MM.1S (cell line): ENCODE data around the gene IGFBP2.

ENCODE experiments used
- DNase-seq: peaks from one replicate; pipeline ENCODE4 v3.0.0-alpha.2; 2015
- H2AFZ ChIP-seq: fragments of 300-600 bp; sonication (generic); 2 replicates; pipeline ENCODE4 v1.6.0; 2016; ENCODE audit warnings: antibody characterized with exemption, low read length
- H3F3A ChIP-seq: fragments of 300-600 bp; sonication (generic); 2 replicates; pipeline ENCODE4 v1.6.1; 2016; ENCODE audit warnings: mild to moderate bottlenecking, antibody characterized with exemption, low read length, moderate library complexity, mixed read lengths; ENCODE audit not compliant: insufficient read depth
- H3K27ac ChIP-seq: fragments of 300-600 bp; sonication (generic); 2 replicates; pipeline ENCODE4 v1.5.1; 2016; ENCODE audit warnings: mild to moderate bottlenecking, low read length
- H3K27me3 ChIP-seq: fragments of 300-600 bp; sonication (generic); replicated peaks from 2 replicates; pipeline ENCODE4 v1.6.0; 2016; ENCODE audit warnings: low read length; ENCODE audit not compliant: insufficient read depth
- H3K36me3 ChIP-seq: fragments of 300-600 bp; sonication (generic); replicated peaks from 2 replicates; pipeline ENCODE4 v1.6.1; 2016; ENCODE audit warnings: mild to moderate bottlenecking, low read length, mixed read lengths; ENCODE audit not compliant: insufficient read depth
- H3K4me1 ChIP-seq: fragments of 300-600 bp; sonication (generic); 2 replicates; pipeline ENCODE4 v1.6.1; 2016; ENCODE audit warnings: low read length, mixed read lengths
- H3K4me2 ChIP-seq: fragments of 300-600 bp; sonication (generic); 2 replicates; pipeline ENCODE4 v1.6.0; 2016; ENCODE audit warnings: low read depth, low read length
- H3K4me3 ChIP-seq: fragments of 300-600 bp; sonication (generic); 2 replicates; pipeline ENCODE4 v1.5.1; 2016; ENCODE audit warnings: low read length, mixed read lengths
- H3K79me2 ChIP-seq: fragments of 300-600 bp; sonication (generic); 2 replicates; pipeline ENCODE4 v1.6.1; 2016; ENCODE audit warnings: mixed run types, low read length, mixed read lengths
- H3K9ac ChIP-seq: fragments of 300-600 bp; sonication (generic); 2 replicates; pipeline ENCODE4 v1.6.1; 2016; ENCODE audit warnings: low read length, mixed read lengths
- H3K9me2 ChIP-seq: fragments of 300-600 bp; sonication (generic); replicated peaks from 2 replicates; pipeline ENCODE4 v1.6.1; 2016; ENCODE audit warnings: mild to moderate bottlenecking, low read length, mixed read lengths; ENCODE audit not compliant: insufficient read depth
- H3K9me3 ChIP-seq: fragments of 300-600 bp; sonication (generic); replicated peaks from 2 replicates; pipeline ENCODE4 v1.6.1; 2016; ENCODE audit warnings: mild to moderate bottlenecking, low read length, mixed read lengths; ENCODE audit not compliant: insufficient read depth
- H4K20me1 ChIP-seq: fragments of 300-600 bp; sonication (generic); 2 replicates; pipeline ENCODE4 v1.6.1; 2016; ENCODE audit warnings: mild to moderate bottlenecking, low read length, moderate library complexity, mixed read lengths; ENCODE audit not compliant: insufficient read depth
- CTCF ChIP-seq: fragments of 300-600 bp; sonication (generic); IDR thresholded peaks from 2 replicates; pipeline ENCODE4 v1.5.1; 2016; ENCODE audit warnings: antibody characterized with exemption, low read length, mixed read lengths
- EZH2 ChIP-seq: fragments of 300-600 bp; sonication (generic); optimal IDR thresholded peaks from 2 replicates; pipeline ENCODE3; 2017; ENCODE audit warnings: low read depth, mild to moderate bottlenecking, antibody characterized with exemption, low read length, mixed read lengths
- EZH2phosphoT487 ChIP-seq: fragments of 300-600 bp; sonication (generic); IDR thresholded peaks from 2 replicates; pipeline ENCODE4 v1.6.1; 2018; ENCODE audit warnings: antibody characterized with exemption, low read length

Gene IGFBP2

GRCh38 chr2:216591480-216591879, 41.7 kb upstream of the IGFBP2 start:
- Histone ChIP-seq H3K27me3 (no peaks in the 10 kb centered on the region), H3K27ac (no peak overlapping the region), H3K9ac (no peak overlapping the region), H3K79me2 (no peaks in the 10 kb centered on the region), H3K9me3 (no peaks in the 10 kb centered on the region), H4K20me1 (no peaks in the 10 kb centered on the region), H3K4me1 (no peaks in the 10 kb centered on the region), H3K9me2 (no peaks in the 10 kb centered on the region), H3K36me3 (no peaks in the 10 kb centered on the region), H3K4me3 (no peak overlapping the region), H2AFZ (no peak overlapping the region), H3K4me2 (no peak overlapping the region), H3F3A (no peaks in the 10 kb centered on the region)
- no peak for DNase-seq
- TF ChIP-seq EZH2 (no peak), EZH2phosphoT487 (no peak), CTCF (no peak)

GRCh38 chr2:216594081-216594480, 39.1 kb upstream of the IGFBP2 start:
- Histone ChIP-seq H3K4me1 (no peaks in the 10 kb centered on the region), H3K79me2 (no peaks in the 10 kb centered on the region), H2AFZ (no peak overlapping the region), H3K27ac (no peak overlapping the region), H3K9me2 (no peaks in the 10 kb centered on the region), H3K4me3 (no peak overlapping the region), H3K9me3 (no peaks in the 10 kb centered on the region), H3K36me3 (no peaks in the 10 kb centered on the region), H3K27me3 (no peaks in the 10 kb centered on the region), H4K20me1 (no peaks in the 10 kb centered on the region), H3K9ac (no peak overlapping the region), H3F3A (no peaks in the 10 kb centered on the region), H3K4me2 (no peak overlapping the region)
- no peak for DNase-seq
- TF ChIP-seq EZH2phosphoT487, result no peak
- TF ChIP-seq CTCF, result no peak
- TF ChIP-seq EZH2, result no peak

GRCh38 chr2:216596236-216596979, 36.8 kb upstream of the IGFBP2 start:
- DNase-seq, result no peak
- no peaks in the 10 kb centered on the region for H3K9me3 ChIP-seq
- no peaks in the 10 kb centered on the region for H3K9me2 ChIP-seq
- no peak overlapping the region for H2AFZ ChIP-seq
- H3K79me2 ChIP-seq, result no peaks in the 10 kb centered on the region
- H4K20me1 ChIP-seq, result no peaks in the 10 kb centered on the region
- no peak overlapping the region for H3K27ac ChIP-seq
- TF ChIP-seq EZH2 (no peak), EZH2phosphoT487 (no peak), CTCF (no peak)
- H3K4me3 ChIP-seq, result no peak overlapping the region
- no peaks in the 10 kb centered on the region for H3K27me3 ChIP-seq
- no peak overlapping the region for H3K9ac ChIP-seq
- H3F3A ChIP-seq, result no peaks in the 10 kb centered on the region
- no peak overlapping the region for H3K4me2 ChIP-seq
- no peaks in the 10 kb centered on the region for H3K36me3 ChIP-seq
- H3K4me1 ChIP-seq, result no peaks in the 10 kb centered on the region
